Femur (tissue), 1 donor: ENCODE measurements around the gene NONO.
A peak's percentile ranks its signal among the peaks of the same experiment; 100 is the strongest.
"Not testable (repeated sequence)": the region's sequence is repeated elsewhere in the genome, so short reads cannot be mapped to it uniquely, and the experiment has no call there.

Experiments
- DNase-seq: peaks from one replicate; pipeline ENCODE4 v3.0.0-alpha.2; 2017

The NONO gene

GRCh38 chrX:71292669-71293365 lies 9.4 kb downstream of the NONO start:
- DNase-seq = no peak

- DNase-seq = no peak
These were observed 13.4 kb downstream of the NONO start for GRCh38 chrX:71296806-71297205.

- no peak for DNase-seq
These were observed 14.7 kb downstream of the NONO start for GRCh38 chrX:71298119-71298518.

GRCh38 chrX:71300064-71300463 lies 16.6 kb downstream of the NONO start:
- DNase-seq = not testable (repeated sequence)

GRCh38 chrX:71300495-71300894 lies 17.1 kb downstream of the NONO start:
- DNase-seq = not testable (repeated sequence)

- peak; percentile 44 for DNase-seq
These were observed 17.9 kb downstream of the NONO start, which contains the start of gene ITGB1BP2 for GRCh38 chrX:71301195-71301924. Gene ITGB1BP2 (plus strand): TSS chrX:71301750. CDS start chrX:71301807, 57 bp downstream.

- DNase-seq = no peak
These were observed 19.2 kb downstream of the NONO start for GRCh38 chrX:71302461-71303213.

GRCh38 chrX:71304561-71304960 lies 21.1 kb downstream of the NONO start:
- DNase-seq = no peak

- no peak for DNase-seq
These were observed 32.5 kb downstream of the NONO start for GRCh38 chrX:71315917-71316316.

GRCh38 chrX:71316959-71317358 lies 33.5 kb downstream of the NONO start:
- DNase-seq = not testable (repeated sequence)

GRCh38 chrX:71320126-71320525 lies 36.7 kb downstream of the NONO start:
- DNase-seq = no peak

GRCh38 chrX:71321731-71322130 lies 38.3 kb downstream of the NONO start:
- DNase-seq = no peak

GRCh38 chrX:71324452-71324851 lies 41.0 kb downstream of the NONO start:
- DNase-seq = not testable (repeated sequence)

GRCh38 chrX:71326394-71326793 lies 43.0 kb downstream of the NONO start:
- no peak for DNase-seq

GRCh38 chrX:71349151-71349665 lies 65.8 kb downstream of the NONO start:
- not testable (repeated sequence) for DNase-seq

GRCh38 chrX:71349867-71350266 lies 66.4 kb downstream of the NONO start:
- DNase-seq = not testable (repeated sequence)
